Stimulated activated CD4-positive, alpha-beta T cell treated with anti-CD3 and anti-CD28 coated beads, Interleukin-4, amount 100 ng/mL, for 4 hours (primary cell): ENCODE data around the gene PFKFB3.
A peak's percentile ranks its signal among the peaks of the same experiment; 100 is the strongest.
"Not testable (repeated sequence)": the region's sequence is repeated elsewhere in the genome, so short reads cannot be mapped to it uniquely, and the experiment has no call there.

Experiments
- DNase-seq, 2 experiments: peaks; one replicate each; pipeline ENCODE4 v3.0.0-alpha.2; 2020

Gene PFKFB3

DNA sequence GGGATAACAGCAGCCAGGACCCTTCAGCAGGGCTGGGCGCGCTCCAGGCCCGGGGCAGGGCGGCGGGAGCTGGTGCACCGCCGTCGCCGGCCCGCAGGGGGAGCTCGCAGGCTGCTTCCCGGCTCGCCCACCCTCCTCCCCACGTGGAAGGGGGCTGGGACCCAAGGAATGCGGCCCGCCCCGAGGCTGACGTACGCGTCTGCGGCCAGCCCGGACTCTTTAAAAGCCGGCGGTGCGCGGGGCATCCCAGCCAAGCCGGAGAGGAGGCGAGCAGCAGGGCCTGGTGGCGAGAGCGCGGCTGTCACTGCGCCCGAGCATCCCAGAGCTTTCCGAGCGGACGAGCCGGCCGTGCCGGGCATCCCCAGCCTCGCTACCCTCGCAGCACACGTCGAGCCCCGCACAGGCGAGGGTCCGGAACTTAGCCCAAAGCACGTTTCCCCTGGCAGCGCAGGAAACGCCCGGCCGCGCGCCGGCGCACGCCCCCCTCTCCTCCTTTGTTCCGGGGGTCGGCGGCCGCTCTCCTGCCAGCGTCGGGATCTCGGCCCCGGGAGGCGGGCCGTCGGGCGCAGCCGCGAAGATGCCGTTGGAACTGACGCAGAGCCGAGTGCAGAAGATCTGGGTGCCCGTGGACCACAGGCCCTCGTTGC, at the start of gene PFKFB3:
PFKFB3 (plus strand) TSS at position 249 of the 647 bp plus-strand sequence; CDS start at position 578, 329 bp downstream.
- peak; percentile 89 to 90 for DNase-seq

GRCh38 chr10:6153845-6154244, 48.9 kb upstream of the PFKFB3 start:
- no peak for DNase-seq

DNA sequence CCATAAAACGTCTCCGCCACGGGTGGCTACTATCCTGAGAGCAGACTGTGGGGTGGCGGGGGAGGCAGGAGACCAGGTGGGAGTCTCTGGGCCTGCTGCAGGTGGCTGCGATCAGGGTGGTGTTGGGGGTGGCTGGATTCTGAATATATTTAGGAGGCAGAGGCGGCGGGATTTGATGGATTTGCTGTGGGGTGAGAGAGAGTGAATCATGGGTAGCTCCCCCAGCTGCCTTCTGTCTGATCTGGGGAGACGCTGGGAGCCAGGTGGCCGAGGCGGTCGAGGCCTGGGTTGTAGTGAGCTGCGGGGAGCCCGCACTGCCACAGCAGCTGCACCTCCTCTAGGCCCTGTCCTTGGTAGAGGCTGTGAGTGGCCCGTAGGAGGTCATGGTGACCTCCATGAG, 48.2 kb upstream of the PFKFB3 start:
- DNase-seq = no peak

GRCh38 chr10:6158276-6158675, 44.5 kb upstream of the PFKFB3 start:
- DNase-seq = no peak

- no peak for DNase-seq
Observed at GRCh38 chr10:6161921-6162320, 40.8 kb upstream of the PFKFB3 start.

DNA sequence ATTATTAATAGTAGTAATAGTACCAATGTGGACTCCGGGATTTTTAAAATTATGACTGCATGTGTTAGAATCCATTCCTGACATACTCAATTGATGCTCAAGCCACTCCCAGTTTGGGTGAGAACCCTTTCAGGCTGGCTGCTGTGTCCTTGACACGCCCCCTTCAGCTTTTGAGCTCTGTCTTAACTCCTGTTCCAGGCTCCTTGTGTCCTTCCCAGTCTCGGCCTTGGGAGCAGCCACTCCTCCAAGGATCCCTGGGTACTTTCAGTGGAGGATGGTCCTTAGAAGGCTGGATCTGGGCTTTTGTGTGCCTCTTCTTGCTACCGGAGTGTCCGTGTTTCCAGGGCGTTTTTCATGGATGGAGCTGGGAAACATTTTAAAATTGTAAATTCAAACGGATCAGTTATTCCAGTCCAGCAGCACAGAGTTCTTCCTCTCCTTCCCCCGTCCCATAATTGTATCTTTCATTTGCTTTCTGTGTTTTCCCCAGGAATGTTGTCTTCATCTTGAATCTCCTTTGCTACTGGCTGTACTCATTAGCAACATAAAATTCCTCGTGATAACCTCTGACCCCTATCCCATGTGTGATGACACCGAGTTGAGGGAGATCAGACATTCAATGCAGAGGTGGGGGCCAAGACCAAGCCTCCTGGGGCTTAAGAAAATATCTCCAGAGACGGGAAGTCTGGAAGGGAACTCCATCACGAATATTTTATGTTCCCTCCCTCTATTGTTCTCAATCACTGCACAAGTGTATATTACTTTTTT, 40.0 kb upstream of the PFKFB3 start:
- no peak for DNase-seq

DNA sequence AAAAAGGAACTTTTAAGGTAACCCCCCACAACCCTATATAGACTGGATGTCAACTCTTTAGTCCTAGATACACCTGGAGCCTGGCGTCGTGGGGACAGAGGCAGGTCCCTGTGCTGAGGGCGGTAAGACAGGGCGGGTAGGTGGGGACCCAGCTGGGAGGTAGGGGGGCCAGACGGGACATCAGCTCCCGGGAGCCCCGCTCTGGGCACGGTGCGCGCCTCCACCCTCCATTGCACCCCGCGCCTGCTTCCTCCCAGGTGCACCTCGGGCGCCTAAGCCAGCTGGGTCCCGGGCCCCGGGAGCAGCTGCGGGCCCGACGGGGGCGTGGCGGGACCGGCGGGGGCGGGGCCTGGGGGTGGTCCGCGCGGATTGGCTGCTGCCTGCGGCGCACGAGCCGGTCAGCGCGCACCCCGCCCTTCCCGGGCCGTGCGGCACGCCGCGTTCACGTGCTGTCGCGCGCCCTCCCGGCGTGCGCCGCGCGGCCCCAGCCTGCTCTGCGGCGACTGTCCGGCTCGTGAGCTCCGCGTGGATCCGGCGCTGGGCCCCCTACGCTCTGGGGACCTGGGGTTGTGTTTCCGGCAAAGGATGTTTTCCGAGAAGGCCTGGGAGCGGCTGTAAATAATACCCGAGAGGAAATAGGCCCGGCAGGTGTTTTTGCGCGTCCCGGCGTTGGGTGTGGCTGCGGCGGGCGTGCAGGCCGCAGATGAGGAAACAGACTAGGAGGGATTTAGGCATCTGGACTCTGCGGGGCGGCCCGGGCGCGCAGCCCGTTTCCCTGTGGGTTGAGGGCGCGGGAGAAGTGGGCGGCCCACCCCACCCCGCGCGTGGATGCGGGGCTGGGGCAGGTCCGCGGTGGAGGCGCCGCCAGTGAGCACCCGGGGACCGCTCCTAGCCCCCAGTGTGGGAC, 39.1 kb upstream of the PFKFB3 start:
- peak; percentile 90 to 95 for DNase-seq

DNA sequence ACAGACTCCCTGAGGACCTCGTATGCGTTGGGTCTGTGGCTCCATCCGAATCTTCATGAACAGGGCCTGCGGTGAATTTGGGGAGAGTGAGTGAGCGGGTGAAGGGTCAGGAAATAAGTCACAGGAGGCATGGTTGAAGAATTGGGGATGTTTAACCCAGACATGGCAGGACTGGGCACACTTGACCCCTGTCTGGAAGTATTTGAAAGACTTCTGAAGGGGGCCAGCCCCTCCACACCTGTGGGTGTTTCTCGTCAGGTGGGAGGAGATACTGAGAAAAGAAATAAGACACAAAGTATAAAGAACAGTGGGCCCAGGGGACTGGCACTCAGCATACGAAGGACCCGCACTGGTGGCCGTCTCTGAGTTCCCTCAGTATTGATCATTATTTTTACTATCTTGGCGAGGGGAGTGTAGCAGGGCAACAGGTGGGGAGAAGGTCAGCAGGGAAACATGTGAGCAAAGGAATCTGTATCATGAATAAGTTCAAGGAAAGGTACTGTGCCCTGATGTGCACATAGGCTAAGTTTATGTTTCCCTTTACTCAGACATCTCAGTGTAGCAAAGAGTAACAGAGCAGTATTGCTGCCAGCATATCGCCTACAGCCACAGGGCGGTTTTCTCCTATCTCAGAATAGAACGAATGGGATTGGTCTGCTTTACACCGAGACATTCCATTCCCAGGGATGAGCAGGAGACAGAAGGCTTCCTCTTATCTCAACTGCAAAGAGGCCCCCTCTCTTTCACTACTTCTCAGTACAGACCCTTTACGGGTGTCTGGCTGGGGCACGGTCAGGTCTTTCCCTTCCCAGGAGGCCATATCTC, 38.2 kb upstream of the PFKFB3 start:
- no peak for DNase-seq

DNA sequence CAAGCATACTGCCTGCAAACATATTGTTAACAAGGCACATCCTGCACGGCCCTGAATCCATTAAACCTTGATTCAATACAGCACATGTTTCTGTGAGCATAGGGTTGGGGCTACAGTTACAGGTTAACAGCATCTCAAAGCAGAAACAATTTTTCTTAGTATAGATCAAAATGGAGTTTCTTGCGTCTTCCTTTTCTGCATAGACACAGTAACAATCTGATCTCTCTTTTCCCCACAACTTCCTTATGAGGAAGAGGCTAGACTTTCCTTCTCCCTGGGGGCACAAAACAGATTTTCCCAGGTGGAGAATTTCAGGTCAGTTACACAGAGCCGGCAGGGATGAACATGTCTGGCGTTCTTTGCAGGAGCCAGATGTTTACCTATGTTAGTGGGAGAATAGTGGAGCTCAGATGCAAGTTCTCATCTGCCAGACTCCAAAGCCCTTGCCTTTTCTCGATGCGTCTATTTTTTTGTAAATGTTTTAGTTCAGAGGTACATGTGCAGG, 37.5 kb upstream of the PFKFB3 start:
- DNase-seq = no peak

- not testable (repeated sequence) for DNase-seq
Observed at GRCh38 chr10:6165933-6166332, 36.8 kb upstream of the PFKFB3 start.

- DNase-seq = no peak
Observed at GRCh38 chr10:6167456-6167855, 35.3 kb upstream of the PFKFB3 start.

- no peak for DNase-seq
Observed at GRCh38 chr10:6168084-6168483, 34.6 kb upstream of the PFKFB3 start.

GRCh38 chr10:6170638-6171037, 32.1 kb upstream of the PFKFB3 start:
- no peak for DNase-seq

GRCh38 chr10:6171881-6172695, 30.6 kb upstream of the PFKFB3 start:
- peak in 1 of 2 experiments; percentile 17 for DNase-seq

DNA sequence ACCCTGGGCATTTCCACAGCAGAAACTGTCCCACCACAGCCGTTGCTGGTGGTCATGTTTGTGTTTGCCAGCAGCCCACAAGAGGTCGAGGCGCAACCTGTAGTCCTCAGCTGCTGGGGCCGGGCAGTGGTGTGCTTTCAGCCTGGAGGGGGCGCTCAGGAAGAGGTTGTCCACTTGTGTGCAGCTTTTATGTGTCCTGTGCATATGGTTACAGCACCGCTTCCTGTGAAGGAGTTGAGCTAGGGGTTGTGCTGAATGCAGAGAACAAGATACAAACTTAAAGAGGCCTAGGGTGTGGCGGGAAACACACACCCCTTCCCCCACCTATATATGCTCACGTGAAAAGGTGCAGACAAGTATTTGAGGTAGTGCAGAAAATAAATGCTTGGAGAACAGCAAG, 29.5 kb upstream of the PFKFB3 start:
- DNase-seq = peak; percentile 22 to 41

GRCh38 chr10:6174201-6174874, 28.4 kb upstream of the PFKFB3 start:
- DNase-seq = no peak

DNA sequence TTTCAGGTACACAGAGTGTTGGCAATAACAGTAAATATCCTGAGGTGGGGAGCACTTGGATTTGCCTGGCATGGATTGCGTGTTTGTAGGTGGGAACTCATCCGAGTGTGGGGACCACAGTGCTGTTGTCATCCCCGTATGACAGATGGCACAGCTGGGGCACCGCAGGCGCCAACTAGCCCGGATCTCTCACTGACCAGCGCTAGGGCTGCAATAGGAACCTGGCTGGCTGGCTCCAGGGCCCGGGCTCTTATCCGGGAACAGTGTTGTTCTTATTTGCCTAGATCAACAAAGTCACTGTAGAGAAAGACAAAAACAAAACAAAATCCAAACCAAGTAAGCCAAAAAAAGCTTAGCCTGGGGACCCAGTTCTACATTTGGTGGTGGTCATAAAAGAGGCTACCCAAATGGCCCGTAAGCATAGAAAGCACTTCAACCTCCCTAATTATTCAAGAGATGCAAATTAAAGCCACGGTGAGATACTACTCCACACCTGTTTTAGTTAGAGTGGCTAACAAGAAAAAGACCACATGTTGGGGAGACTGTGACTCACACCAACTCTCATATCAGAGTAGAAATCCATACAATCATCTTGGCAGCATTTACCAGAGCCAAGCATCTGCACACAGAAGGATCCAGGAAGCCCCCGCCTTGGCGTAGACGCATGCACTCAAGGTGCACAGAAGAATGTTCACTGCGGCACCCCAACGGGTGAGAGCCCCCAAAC, 27.2 kb upstream of the PFKFB3 start:
- no peak for DNase-seq

GRCh38 chr10:6176691-6177231, 26.0 kb upstream of the PFKFB3 start:
- no peak for DNase-seq

GRCh38 chr10:6177880-6178281, 24.9 kb upstream of the PFKFB3 start:
- DNase-seq = no peak

- no peak for DNase-seq
Observed at GRCh38 chr10:6178581-6178980, 24.2 kb upstream of the PFKFB3 start.
